Measurements from ENCODE around the gene MGMT. TPM values are rescaled to one million over a fixed set of nuclear protein-coding genes. Genes with fewer than 3 reads are reported as not detected.
A peak's percentile ranks its signal among the peaks of the same experiment; 100 is the strongest.

The MGMT gene
- total and polyA plus RNA-seq, 2 donors (not counting 1 experiment from before 2014, with no cell fraction given), result 1.9 to 29.1 TPM

DNA sequence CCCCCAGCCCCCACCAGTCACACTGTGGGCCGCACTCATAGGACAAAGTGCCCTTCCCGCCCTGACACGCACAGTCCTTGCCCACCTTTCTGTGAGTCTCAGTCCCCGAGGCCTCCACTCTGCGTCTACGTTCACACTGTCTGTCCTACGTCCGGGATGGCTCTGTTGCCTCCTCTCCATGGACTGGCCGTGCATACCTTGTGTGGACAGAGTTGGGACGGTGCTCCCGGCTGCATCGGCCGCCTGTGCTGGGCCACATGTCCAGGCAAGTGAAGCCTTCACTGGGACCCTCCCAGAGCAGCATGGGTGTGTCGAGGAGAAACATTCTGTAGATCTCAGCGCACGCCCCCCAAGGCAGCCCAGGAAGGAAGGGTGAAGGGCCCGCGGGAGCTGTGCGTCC, 239.0 kb downstream of the MGMT start:
- H3K27ac ChIP-seq (ENCODE audit: insufficient read depth, low read length), result no peak overlapping the region
- H3K36me3 ChIP-seq (ENCODE audit: control insufficient read depth, insufficient read depth, low read length), result no peaks in the 10 kb centered on the region
- no peak overlapping the region for H3K4me3 ChIP-seq (replicated peaks in 1 of 4; ENCODE audit: control extremely low read depth in 1 of 4, insufficient read depth in 1 of 4, low read depth in 3 of 4, low read length in 4 of 4)
- no peak overlapping the region for H3K9ac ChIP-seq (ENCODE audit: insufficient read depth, low read length)
- H3K4me1 ChIP-seq (ENCODE audit: control insufficient read depth, extremely low read depth, insufficient read depth, low read length), result no peaks in the 10 kb centered on the region
- no peak for TF ChIP-seq EZH2 (IDR thresholded peaks at IDR 0.05; ENCODE audit: low read length, missing control alignments)
- TF ChIP-seq CTCF (conservative IDR thresholded peaks at IDR 0.05 in 1 of 2, IDR thresholded peaks at IDR 0.05 in 1 of 2; ENCODE audit: low read depth in 1 of 2, low read length in 2 of 2), result no peak
- H4K20me1 ChIP-seq (ENCODE audit: control insufficient read depth, extremely low read depth, insufficient read depth, low read length), result no peaks in the 10 kb centered on the region
- no peaks in the 10 kb centered on the region for H3K79me2 ChIP-seq (ENCODE audit: control insufficient read depth, insufficient read depth, low read length)
- H3K9me3 ChIP-seq (ENCODE audit: control insufficient read depth, insufficient read depth, low read depth, low read length), result no peaks in the 10 kb centered on the region
- H3K4me2 ChIP-seq (ENCODE audit: extremely low read depth, insufficient read depth, low read length), result no peak overlapping the region
- no peaks in the 10 kb centered on the region for H3K27me3 ChIP-seq (ENCODE audit: control insufficient read depth, insufficient read depth, low read length)
- H2AFZ ChIP-seq (ENCODE audit: low read length), result no peak overlapping the region
- DNase-seq (ENCODE audit: low read depth in 2 of 2), result no peak

DNA sequence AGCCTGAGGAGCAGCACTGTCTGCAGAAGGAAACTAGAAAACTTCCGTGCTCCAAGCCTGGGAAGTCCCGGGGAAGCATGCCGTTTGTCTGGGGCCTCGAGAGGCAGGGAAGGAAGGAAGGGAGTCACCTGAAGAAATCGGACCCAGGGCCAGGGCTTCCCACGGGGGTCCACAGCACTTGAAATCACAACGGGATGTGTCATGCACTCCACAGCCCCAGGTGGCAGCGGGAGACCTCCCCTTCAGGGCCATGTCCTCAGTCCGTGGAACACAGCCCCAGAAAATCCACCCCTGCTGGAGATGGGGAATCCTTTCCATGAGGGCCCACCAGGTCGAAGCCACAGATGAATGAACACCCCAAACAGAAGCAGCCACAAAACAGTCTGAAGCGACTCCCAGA, 239.5 kb downstream of the MGMT start:
- no peak for TF ChIP-seq CTCF (conservative IDR thresholded peaks at IDR 0.05 in 1 of 2, IDR thresholded peaks at IDR 0.05 in 1 of 2; ENCODE audit: low read depth in 1 of 2, low read length in 2 of 2)
- no peak for TF ChIP-seq EZH2 (IDR thresholded peaks at IDR 0.05; ENCODE audit: low read length, missing control alignments)
- Histone ChIP-seq H3K4me2 (ENCODE audit: extremely low read depth, insufficient read depth, low read length) (no peak overlapping the region), H3K27me3 (ENCODE audit: control insufficient read depth, insufficient read depth, low read length) (no peaks in the 10 kb centered on the region), H3K9ac (ENCODE audit: insufficient read depth, low read length) (no peak overlapping the region), H4K20me1 (ENCODE audit: control insufficient read depth, extremely low read depth, insufficient read depth, low read length) (no peaks in the 10 kb centered on the region), H3K36me3 (ENCODE audit: control insufficient read depth, insufficient read depth, low read length) (no peaks in the 10 kb centered on the region), H3K9me3 (ENCODE audit: control insufficient read depth, insufficient read depth, low read depth, low read length) (no peaks in the 10 kb centered on the region), H3K4me1 (ENCODE audit: control insufficient read depth, extremely low read depth, insufficient read depth, low read length) (no peaks in the 10 kb centered on the region), H2AFZ (ENCODE audit: low read length) (no peak overlapping the region), H3K4me3 (replicated peaks in 1 of 4; ENCODE audit: control extremely low read depth in 1 of 4, insufficient read depth in 1 of 4, low read depth in 3 of 4, low read length in 4 of 4) (no peak overlapping the region), H3K79me2 (ENCODE audit: control insufficient read depth, insufficient read depth, low read length) (no peaks in the 10 kb centered on the region), H3K27ac (ENCODE audit: insufficient read depth, low read length) (no peak overlapping the region)
- no peak for DNase-seq (ENCODE audit: low read depth in 2 of 2)

DNA sequence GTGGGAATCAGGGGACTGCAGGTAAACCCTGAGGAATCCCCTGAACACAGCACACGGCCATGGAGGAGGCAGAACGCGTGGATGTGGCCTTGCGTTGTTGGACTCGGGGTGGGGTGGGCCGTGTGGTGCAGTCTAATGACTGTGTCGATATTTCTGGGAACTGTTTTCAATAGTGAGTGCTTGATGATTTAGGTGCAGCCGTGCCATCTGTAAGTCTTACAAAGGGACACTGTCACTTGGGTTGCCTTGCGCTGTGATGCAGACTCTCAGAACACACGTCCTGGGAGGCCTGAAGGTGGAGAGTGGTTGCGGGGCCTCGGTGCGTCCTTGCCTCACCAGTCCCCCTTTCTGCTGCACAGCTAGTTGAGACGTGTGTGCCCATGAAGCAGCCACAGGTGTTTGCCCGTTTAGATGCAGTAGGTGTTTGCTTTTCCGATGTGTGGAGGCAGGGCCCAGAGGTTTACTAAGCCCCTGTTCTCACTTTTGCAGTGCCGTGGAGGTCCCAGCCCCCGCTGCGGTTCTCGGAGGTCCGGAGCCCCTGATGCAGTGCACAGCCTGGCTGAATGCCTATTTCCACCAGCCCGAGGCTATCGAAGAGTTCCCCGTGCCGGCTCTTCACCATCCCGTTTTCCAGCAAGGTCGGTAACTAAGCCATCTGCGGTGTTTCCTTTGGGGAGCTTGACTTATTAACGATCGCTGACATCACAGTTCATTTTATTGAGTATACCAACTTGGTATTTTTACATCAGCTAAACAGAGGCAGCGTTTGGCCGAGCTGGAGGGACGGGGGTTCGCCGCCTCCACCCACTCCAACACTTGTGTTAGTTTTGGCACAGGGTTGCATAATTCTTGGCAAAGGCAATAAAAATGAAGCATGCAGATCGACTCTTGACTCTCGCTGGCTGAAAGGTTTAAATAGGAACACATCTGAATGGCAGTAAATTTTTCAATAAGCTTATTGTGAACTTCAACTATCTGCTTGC, 240.7 kb downstream of the MGMT start:
- Histone ChIP-seq H3K27ac (ENCODE audit: insufficient read depth, low read length) (no peak overlapping the region), H3K27me3 (ENCODE audit: control insufficient read depth, insufficient read depth, low read length) (no peaks in the 10 kb centered on the region), H3K9ac (ENCODE audit: insufficient read depth, low read length) (no peak overlapping the region), H3K9me3 (ENCODE audit: control insufficient read depth, insufficient read depth, low read depth, low read length) (no peaks in the 10 kb centered on the region), H4K20me1 (ENCODE audit: control insufficient read depth, extremely low read depth, insufficient read depth, low read length) (no peaks in the 10 kb centered on the region), H3K4me1 (ENCODE audit: control insufficient read depth, extremely low read depth, insufficient read depth, low read length) (no peaks in the 10 kb centered on the region), H3K4me2 (ENCODE audit: extremely low read depth, insufficient read depth, low read length) (no peak overlapping the region), H3K4me3 (replicated peaks in 1 of 4; ENCODE audit: control extremely low read depth in 1 of 4, insufficient read depth in 1 of 4, low read depth in 3 of 4, low read length in 4 of 4) (no peak overlapping the region), H2AFZ (ENCODE audit: low read length) (no peak overlapping the region), H3K79me2 (ENCODE audit: control insufficient read depth, insufficient read depth, low read length) (no peaks in the 10 kb centered on the region), H3K36me3 (ENCODE audit: control insufficient read depth, insufficient read depth, low read length) (no peaks in the 10 kb centered on the region)
- peak; percentile 52 to 78 for DNase-seq (ENCODE audit: low read depth in 2 of 2)
- no peak for TF ChIP-seq EZH2 (IDR thresholded peaks at IDR 0.05; ENCODE audit: low read length, missing control alignments)
- no peak for TF ChIP-seq CTCF (conservative IDR thresholded peaks at IDR 0.05 in 1 of 2, IDR thresholded peaks at IDR 0.05 in 1 of 2; ENCODE audit: low read depth in 1 of 2, low read length in 2 of 2)

Measured in fibroblast of lung (primary cell).